Fibroblast of skin of scalp (primary cell): ENCODE results near the gene UBE2E1.
"Not testable (repeated sequence)": the region's sequence is repeated elsewhere in the genome, so short reads cannot be mapped to it uniquely, and the experiment has no call there.

ENCODE experiments used
- DNase-seq: peaks from one replicate; pipeline ENCODE4 v3.0.0-alpha.2; 2013

Gene UBE2E1

GRCh38 chr3:23884481-23884880 is 78.7 kb downstream of the UBE2E1 start:
- DNase-seq = no peak

- no peak for DNase-seq
Observed at GRCh38 chr3:23885210-23885609, 79.5 kb downstream of the UBE2E1 start.

GRCh38 chr3:23886311-23886710 is 80.6 kb downstream of the UBE2E1 start:
- DNase-seq = no peak

- DNase-seq = peak; percentile 45
Observed at GRCh38 chr3:23888617-23889228, 83.0 kb downstream of the UBE2E1 start.

- no peak for DNase-seq
Observed at GRCh38 chr3:23889386-23889785, 83.6 kb downstream of the UBE2E1 start.

GRCh38 chr3:23889950-23890349 is 84.2 kb downstream of the UBE2E1 start:
- DNase-seq = no peak

GRCh38 chr3:23894254-23895061 is 88.7 kb downstream of the UBE2E1 start:
- DNase-seq = no peak

- no peak for DNase-seq
Observed at GRCh38 chr3:23895181-23895580, 89.4 kb downstream of the UBE2E1 start.

GRCh38 chr3:23900744-23901143 is 95.0 kb downstream of the UBE2E1 start:
- peak; percentile 63 for DNase-seq

- DNase-seq = no peak
Observed at GRCh38 chr3:23904545-23904944, 98.8 kb downstream of the UBE2E1 start.

- DNase-seq = no peak
Observed at GRCh38 chr3:23909341-23909740, 103.6 kb downstream of the UBE2E1 start.

- DNase-seq = no peak
Observed at GRCh38 chr3:23911397-23911796, 105.6 kb downstream of the UBE2E1 start.

- DNase-seq = not testable (repeated sequence)
Observed at GRCh38 chr3:23912335-23912734, 106.6 kb downstream of the UBE2E1 start.

- no peak for DNase-seq
Observed at GRCh38 chr3:23913182-23913581, 107.4 kb downstream of the UBE2E1 start.

- no peak for DNase-seq
Observed at GRCh38 chr3:23913873-23914743, 108.4 kb downstream of the UBE2E1 start.

GRCh38 chr3:23915537-23916108 is 109.9 kb downstream of the UBE2E1 start:
- DNase-seq = peak; percentile 43

- no peak for DNase-seq
Observed at GRCh38 chr3:23916152-23916885, 110.6 kb downstream of the UBE2E1 start.

GRCh38 chr3:23916886-23917678 is 111.3 kb downstream of the UBE2E1 start, which contains the start of the genes NKIRAS1 and RPL15:
TSS of gene NKIRAS1 (minus strand) at chr3:23916990. CDS start at chr3:23910904, 6,086 bp downstream.
TSS of gene RPL15 (plus strand) at chr3:23917132. CDS start at chr3:23917860, 728 bp downstream.
- peak; percentile 98 for DNase-seq

GRCh38 chr3:23917679-23918303 is 112.0 kb downstream of the UBE2E1 start:
- DNase-seq = peak; percentile 57

GRCh38 chr3:23918331-23918730 is 112.6 kb downstream of the UBE2E1 start:
- DNase-seq = not testable (repeated sequence)
